Limb (tissue), 2 donors: ENCODE data around the gene SARDH.

ENCODE experiments used
- DNase-seq, 2 donors: peaks; one replicate each; pipeline ENCODE4 v3.0.0-alpha.2; 2016; ENCODE audit errors: extremely low spot score in 2 of 2

The SARDH gene

GRCh38 chr9:133715866-133716563 lies 22.1 kb downstream of the SARDH start:
- peak in 1 of 2 donors; percentile 63 for DNase-seq

GRCh38 chr9:133715295-133715865 lies 22.8 kb downstream of the SARDH start:
- peak in 1 of 2 donors; percentile 27 for DNase-seq

GRCh38 chr9:133714606-133715294 lies 23.4 kb downstream of the SARDH start:
- DNase-seq, result peak in 1 of 2 donors; percentile 49

GRCh38 chr9:133713960-133714495 lies 24.1 kb downstream of the SARDH start:
- peak in 1 of 2 donors; percentile 18 for DNase-seq

GRCh38 chr9:133713150-133713959 lies 24.8 kb downstream of the SARDH start:
- DNase-seq, result peak in 1 of 2 donors; percentile 26

GRCh38 chr9:133712221-133713100 lies 25.7 kb downstream of the SARDH start:
- DNase-seq, result peak in 1 of 2 donors; percentile 20

GRCh38 chr9:133711428-133712220 lies 26.5 kb downstream of the SARDH start:
- DNase-seq, result peak in 1 of 2 donors; percentile 34

- peak in 1 of 2 donors; percentile 29 for DNase-seq
These were observed 27.3 kb downstream of the SARDH start for GRCh38 chr9:133710661-133711427.

- DNase-seq, result peak in 1 of 2 donors; percentile 25
These were observed 28.2 kb downstream of the SARDH start for GRCh38 chr9:133709691-133710571.

GRCh38 chr9:133709015-133709611 lies 29.0 kb downstream of the SARDH start:
- DNase-seq, result peak in 1 of 2 donors; percentile 61

GRCh38 chr9:133708246-133709014 lies 29.7 kb downstream of the SARDH start:
- peak in 1 of 2 donors; percentile 29 for DNase-seq

- DNase-seq, result peak in 1 of 2 donors; percentile 26
These were observed 30.3 kb downstream of the SARDH start for GRCh38 chr9:133707763-133708245.

- DNase-seq, result peak in 1 of 2 donors; percentile 34
These were observed 30.9 kb downstream of the SARDH start for GRCh38 chr9:133707065-133707762.

GRCh38 chr9:133706307-133707050 lies 31.7 kb downstream of the SARDH start:
- DNase-seq, result peak in 1 of 2 donors; percentile 21

GRCh38 chr9:133705576-133705975 lies 32.6 kb downstream of the SARDH start:
- peak in 1 of 2 donors; percentile 20 for DNase-seq
